K562 (cell line): ENCODE results near the gene HAPLN2. TPM values are rescaled to one million over a fixed set of nuclear protein-coding genes. Genes with fewer than 3 reads are reported as not detected.

Experiments
- E4F1 ChIP-seq: fragments of 250-450 bp; sonication (Bioruptor Pico); IDR thresholded peaks from 2 replicates; pipeline ENCODE4 v1.5.0; 2021; ENCODE audit warnings: mild to moderate bottlenecking, borderline replicate concordance
- ELK1 ChIP-seq: sonication (generic); formaldehyde crosslinking; IDR thresholded peaks from 2 replicates; pipeline ENCODE4 v1.8.1; 2022; ENCODE audit warnings: missing genetic modification reagents
- EP400 ChIP-seq: fragments of 450-650 bp; IDR thresholded peaks from 2 replicates; pipeline ENCODE4 v1.6.1; 2017; ENCODE audit warnings: antibody characterized with exemption, mild to moderate bottlenecking, moderate library complexity
- ESRRA ChIP-seq: fragments of 450-650 bp; IDR thresholded peaks from 2 replicates; pipeline ENCODE4 v1.6.1; 2014; ENCODE audit warnings: low read depth, mild to moderate bottlenecking, moderate library complexity, borderline replicate concordance
- ESRRB ChIP-seq: fragments of 250-450 bp; sonication (Bioruptor Pico); IDR thresholded peaks from 2 replicates; pipeline ENCODE4 v1.5.0; 2020; ENCODE audit warnings: mild to moderate bottlenecking, moderate library complexity, borderline replicate concordance
- FOXA1 ChIP-seq: fragments of 450-650 bp; IDR thresholded peaks from 2 replicates; pipeline ENCODE4 v1.6.1; 2016; ENCODE audit warnings: mild to moderate bottlenecking, borderline replicate concordance
- GABPA ChIP-seq: fragments of 200-800 bp; sonication (Bioruptor generic); conservative IDR thresholded peaks from 2 replicates; pipeline ENCODE4 v1.6.1; 2016; ENCODE audit warnings: low read depth, missing genetic modification characterization, missing compliant biosample characterization
- NFRKB ChIP-seq: fragments of 450-650 bp; IDR thresholded peaks from 2 replicates; pipeline ENCODE4 v1.6.1; 2016; ENCODE audit warnings: low read depth
- OTX1 ChIP-seq: fragments of 450-650 bp; formaldehyde crosslinking; IDR thresholded peaks from 2 replicates; pipeline ENCODE4 v1.4.0; 2022; ENCODE audit warnings: mild to moderate bottlenecking
- SRF ChIP-seq, 2 experiments: fragments of 250-450, 450-650 bp in 1 of 2; sonication (Bioruptor Pico) in 1 of 2; sonication (generic) in 1 of 2; formaldehyde crosslinking; IDR thresholded peaks; 2 replicates each; pipeline versions ENCODE4 v1.5.0 to v1.5.1; 2020 to 2022; ENCODE audit warnings: mild to moderate bottlenecking in 1 of 2, missing genetic modification reagents in 1 of 2
- TEAD1 ChIP-seq, 2 experiments: fragments of 450-650 bp in 1 of 2; sonication (generic) in 1 of 2; formaldehyde crosslinking; IDR thresholded peaks; 2 replicates each; pipeline versions ENCODE4 v1.4.0 to v1.8.0; 2020 to 2022; ENCODE audit warnings: mild to moderate bottlenecking in 2 of 2, missing genetic modification reagents in 1 of 2
- TFE3 ChIP-seq: fragments of 450-650 bp; formaldehyde crosslinking; IDR thresholded peaks from 2 replicates; pipeline ENCODE4 v1.4.0; 2020; ENCODE audit warnings: mild to moderate bottlenecking, mixed read lengths
- U2AF1 ChIP-seq: fragments of 200-400 bp; formaldehyde crosslinking; optimal IDR thresholded peaks from 2 replicates; pipeline ENCODE3; 2017; ENCODE audit warnings: mild to moderate bottlenecking, low read depth, low read length, moderate library complexity
- USF2 ChIP-seq: sonication (generic); formaldehyde crosslinking; IDR thresholded peaks from 2 replicates; pipeline ENCODE4 v1.5.0; 2020; ENCODE audit warnings: missing genetic modification reagents
- ZNF274 ChIP-seq: IDR thresholded peaks from 2 replicates; pipeline ENCODE4 v1.6.1; 2011; ENCODE audit warnings: low read depth, mild to moderate bottlenecking, low read length, moderate library complexity, borderline replicate concordance
- ZNF277 ChIP-seq: fragments of 250-450 bp; sonication (Bioruptor Pico); IDR thresholded peaks from 2 replicates; pipeline ENCODE4 v1.8.0; 2022; ENCODE audit warnings: inconsistent platforms, mild to moderate bottlenecking, moderate library complexity, borderline replicate concordance
- ZNF668 ChIP-seq: fragments of 250-450 bp; sonication (Bioruptor Pico); IDR thresholded peaks from 2 replicates; pipeline ENCODE4 v1.8.0; 2022; ENCODE audit warnings: mild to moderate bottlenecking, inconsistent platforms
- polyA plus RNA-seq, 8 experiments: library from polyadenylated mRNA; depleted of rRNA in 4 of 8; stranded (reverse) in 5 of 8; unstranded in 3 of 8; fragments of >200 nt; fragmentation: Nextera tagmentation in 2 of 8; fragmentation: Illumina TruSeq in 1 of 8; extraction: Ambion mirVana in 2 of 8; extraction: Trizol in 1 of 8; gene quantifications; 2 replicates each; pipeline versions ENCODE4 v1.2.1 to v1.2.3, GENCODE V29; 2011 to 2014; ENCODE audit warnings: inconsistent platforms in 1 of 8, missing spikeins in 1 of 8
- total RNA-seq, 7 experiments: library from RNA; depleted of rRNA in 6 of 7; stranded (reverse); fragments of >200 nt in 6 of 7; fragmentation: Illumina TruSeq in 2 of 7; extraction: Trizol in 2 of 7; gene quantifications; 2 replicates each; pipeline versions ENCODE4 v1.2.1 to v1.2.3, GENCODE V29; 2011 to 2021; ENCODE audit warnings: low replicate concordance in 1 of 7

The HAPLN2 gene
- total and polyA plus RNA-seq, 9 of the 15 experiments (the other 6 are each of a cell fraction or from before 2014, with no cell fraction given) = 0.14 to 5.2 (median 3.8) TPM; not detected in 4

- peak; percentile 71 to 77; a peak in 3 of 4 replicates for TF ChIP-seq TEAD1 (CRISPR knock-in tag; IDR thresholded peaks at IDR 0.05)
- no peak for TF ChIP-seq ZNF277
- TF ChIP-seq FOXA1 = no peak
- peak in 1 of 2 experiments; percentile 59; a peak in 1 of 4 replicates for TF ChIP-seq SRF (CRISPR knock-in tag; IDR thresholded peaks at IDR 0.05)
- TF ChIP-seq ELK1 (CRISPR knock-in tag) = no peak
- TF ChIP-seq TFE3 (CRISPR knock-in tag) = no peak
- no peak for TF ChIP-seq ZNF668 (CRISPR knock-in tag)
- no peak for TF ChIP-seq OTX1 (CRISPR knock-in tag)
- no peak for TF ChIP-seq E4F1 (CRISPR knock-in tag)
- TF ChIP-seq EP400 = peak; percentile 96
- peak; percentile 41; the same call in 1 of the 2 replicates for TF ChIP-seq ESRRA
- no peak for TF ChIP-seq USF2
- peak; percentile 95 for TF ChIP-seq GABPA (tag)
- TF ChIP-seq NFRKB = peak; percentile 86
- TF ChIP-seq U2AF1 = no peak
- no peak for TF ChIP-seq ZNF274
- no peak for TF ChIP-seq ESRRB (CRISPR knock-in tag)
These were observed 17.9 kb upstream of the HAPLN2 start, which contains the start of gene GPATCH4 (continued) for GRCh38 chr1:156601122-156601830.
